Spleen (tissue), 11 donors: ENCODE data around the gene VAC14. TPM values are rescaled to one million over a fixed set of nuclear protein-coding genes. Genes with fewer than 3 reads are reported as not detected.

ENCODE experiments used
- DNase-seq: peaks from one replicate; pipeline ENCODE4 v3.0.0-alpha.2; 2020
- H3K27ac ChIP-seq, 8 donors: fragments of 200-600 bp; sonication (generic) in 7 of 8; 1 replicate in 4 of 8; 2 replicates in 4 of 8; pipeline versions ENCODE4 v1.5.0 to v1.8.0; 2016 to 2021; ENCODE audit warnings: inconsistent platforms in 4 of 8, mild to moderate bottlenecking in 4 of 8, moderate library complexity in 1 of 8
- H3K27me3 ChIP-seq, 7 donors: fragments of 200-600 bp; sonication (generic) in 6 of 7; replicated peaks in 1 of 7; 1 replicate in 4 of 7; 2 replicates in 3 of 7; pipeline versions ENCODE4 v1.5.0 to v1.8.0; 2016 to 2021; ENCODE audit warnings: inconsistent platforms in 3 of 7, mild to moderate bottlenecking in 1 of 7
- H3K36me3 ChIP-seq, 6 donors: fragments of 200-600 bp; sonication (generic) in 5 of 6; 1 replicate in 4 of 6; 2 replicates in 2 of 6; pipeline versions ENCODE4 v1.5.0 to v1.8.0; 2016 to 2021; ENCODE audit warnings: inconsistent platforms in 2 of 6
- H3K4me1 ChIP-seq, 6 donors: fragments of 200-600 bp; sonication (generic) in 5 of 6; 1 replicate in 3 of 6; 2 replicates in 3 of 6; pipeline versions ENCODE4 v1.5.0 to v1.8.0; 2016 to 2021; ENCODE audit warnings: inconsistent platforms in 3 of 6
- H3K4me3 ChIP-seq, 8 donors: fragments of 200-600 bp; sonication (generic) in 7 of 8; 1 replicate in 4 of 8; 2 replicates in 4 of 8; pipeline versions ENCODE4 v1.5.0 to v1.8.0; 2016 to 2021; ENCODE audit warnings: inconsistent platforms in 4 of 8, mild to moderate bottlenecking in 4 of 8, moderate library complexity in 2 of 8
- H3K9me3 ChIP-seq, 8 donors: fragments of 200-600 bp; sonication (generic) in 7 of 8; 1 replicate in 4 of 8; 2 replicates in 4 of 8; pipeline versions ENCODE4 v1.5.0 to v1.8.0; 2016 to 2021; ENCODE audit warnings: inconsistent platforms in 4 of 8
- CTCF ChIP-seq, 11 experiments: fragments of 200-600 bp in 7 of 11; fragments of 450-650 bp in 4 of 11; sonication (generic) in 4 of 11; IDR thresholded peaks in 8 of 11; conservative IDR thresholded peaks in 3 of 11; 1 replicate in 7 of 11; 2 replicates in 4 of 11; pipeline versions ENCODE4 v1.4.0 to v1.8.0; 2016 to 2021; ENCODE audit warnings: antibody characterized with exemption in 11 of 11, inconsistent platforms in 4 of 11, mild to moderate bottlenecking in 1 of 11
- POLR2A ChIP-seq, 3 donors: fragments of 450-650 bp; IDR thresholded peaks; one replicate each; pipeline ENCODE4 v1.5.1; 2017; ENCODE audit warnings: antibody characterized with exemption in 3 of 3, mild to moderate bottlenecking in 1 of 3
- POLR2AphosphoS5 ChIP-seq, 3 donors: sonication (generic); formaldehyde crosslinking; IDR thresholded peaks; one replicate each; pipeline ENCODE4 v1.5.1; 2017; ENCODE audit warnings: antibody characterized with exemption in 3 of 3
- WGBS, 5 donors: extraction: QIAGEN DNeasy Blood & Tissue Kit in 3 of 5; methylation state at CpG; one replicate each; pipeline versions ENCODE4 v1.1.5 to v1.1.7; 2013 to 2018; 5-methylcytosine and 5-hydroxymethylcytosine counted together
- intact Hi-C: fragments of 100-400 bp; cut with DNase I; formaldehyde crosslinking; loops from one replicate; pipeline ENCODE4 v1.15.0; 2023; ENCODE audit warnings: low total_unique reads
- polyA plus RNA-seq, 3 donors: library from polyadenylated mRNA; stranded (reverse); fragments of 200-250 nt; gene quantifications; one replicate each; pipeline ENCODE4 v1.2.1, GENCODE V29; 2013
- total RNA-seq, 7 donors: library from RNA; depleted of rRNA in 3 of 7; stranded (reverse); fragments of >200 nt in 3 of 7; fragmentation: NEBNext Ultra II Directional in 4 of 7; extraction: Animal tissue kit (Norgen Biotek cat#: 25700) in 4 of 7; gene quantifications; one replicate each; pipeline versions ENCODE4 v1.1.0 to v1.2.1, GENCODE V29; 2016 to 2021
- donor health status: healthy with polysubstance abuse.
- donor health status: DM: no; HTN: no; CAD: no; lungs with moderate emphysema.
- donor health status: DM: no; HTN: no; CAD: no.
- donor health status: Bipolar disorder and iron deficiency.
- donor health status: healthy.
- donor health status: DM: no; HTN: no; CAD: no.
- donor health status: DM: yes; HTN: yes; CAD: no.

VAC14 gene
- total and polyA plus RNA-seq, 10 donors: 29.1 to 70.0 (median 48.1) TPM

- WGBS, 5 donors: 74 to 100% (median 77%) methylated on average over 2 to 5 of the region's 5 CpGs
- DNase-seq: no peak
- Histone ChIP-seq H3K9me3 (no peaks in the 10 kb centered on the region), H3K4me1 (peaks cover 15 to 96% (median 77%) of the 10 kb centered on the region in 6 donors), H3K27ac (peak overlapping the region in 7 of 8 donors; percentile 76 to 90 (median 84)), H3K36me3 (peaks cover 0 to 51% (median 0%) of the 10 kb centered on the region in 6 donors), H3K27me3 (peaks cover 0 to 43% (median 14%) of the 10 kb centered on the region in 7 donors), H3K4me3 (peak overlapping the region in 2 of 8 donors; percentile 39 to 76)
- TF ChIP-seq POLR2AphosphoS5 (IDR thresholded peaks at IDR 0.05) (peak in 1 of 3 donors; percentile 5), POLR2A (IDR thresholded peaks at IDR 0.05) (no peak), CTCF (IDR thresholded peaks at IDR 0.05 in 8 of 11, conservative IDR thresholded peaks at IDR 0.05 in 3 of 11) (no peak)
- intact Hi-C loops: no loop called here
Measured at GRCh38 chr16:70687102-70687511, 113.9 kb downstream of the VAC14 start.

- TF ChIP-seq CTCF (IDR thresholded peaks at IDR 0.05 in 8 of 11, conservative IDR thresholded peaks at IDR 0.05 in 3 of 11) (no peak), POLR2AphosphoS5 (IDR thresholded peaks at IDR 0.05) (peak in 1 of 3 donors; percentile 6)
- intact Hi-C loops: no loop called here
- H3K27ac ChIP-seq: peak overlapping the region in 7 of 8 donors; percentile 76 to 90 (median 84)
- no peaks in the 10 kb centered on the region for H3K9me3 ChIP-seq
- H3K4me1 ChIP-seq: peaks cover 20 to 96% (median 78%) of the 10 kb centered on the region in 6 donors
- H3K4me3 ChIP-seq: peak overlapping the region in 6 of 8 donors; percentile 7 to 76 (median 46)
- no peak for DNase-seq
- peaks cover 0 to 43% (median 14%) of the 10 kb centered on the region in 7 donors for H3K27me3 ChIP-seq
- H3K36me3 ChIP-seq: peaks cover 0 to 45% (median 0%) of the 10 kb centered on the region in 6 donors
- 64 to 80% (median 69%) methylated on average over 14 to 29 of the region's 29 CpGs for WGBS, 5 donors
Measured at GRCh38 chr16:70686376-70687101, 114.4 kb downstream of the VAC14 start.

- Histone ChIP-seq H3K27me3 (peaks cover 0 to 43% (median 14%) of the 10 kb centered on the region in 7 donors), H3K4me3 (peak within 1 kb of the TSS; percentile 48 to 76 (median 55)), H3K36me3 (peaks cover 0 to 39% (median 0%) of the 10 kb centered on the region in 6 donors), H3K4me1 (peaks cover 19 to 96% (median 78%) of the 10 kb centered on the region in 6 donors), H3K9me3 (no peaks in the 10 kb centered on the region), H3K27ac (peak within 1 kb of the TSS in 7 of 8 donors; percentile 76 to 90 (median 84))
- no peak for TF ChIP-seq POLR2A (IDR thresholded peaks at IDR 0.05)
- peak; percentile 33 to 76 (median 76) for TF ChIP-seq POLR2AphosphoS5 (IDR thresholded peaks at IDR 0.05)
- no peak for TF ChIP-seq CTCF (IDR thresholded peaks at IDR 0.05 in 8 of 11, conservative IDR thresholded peaks at IDR 0.05 in 3 of 11)
- 0 to 1% (median 1%) methylated on average over 24 to 72 of the region's 72 CpGs for WGBS, 5 donors
- peak; percentile 87 for DNase-seq
- intact Hi-C loops: no loop called here
Measured at GRCh38 chr16:70685938-70686375, 115.0 kb downstream of the VAC14 start, which contains the start of gene MTSS2. Gene MTSS2 (minus strand): TSS chr16:70686053. CDS start chr16:70685791, 262 bp downstream.
